Fibroblast of upper back skin (primary cell): Measurements from ENCODE around the gene BTF3L4.
"Not testable (repeated sequence)": the region's sequence is repeated elsewhere in the genome, so short reads cannot be mapped to it uniquely, and the experiment has no call there.

Source experiments
- DNase-seq: peaks from one replicate; pipeline ENCODE4 v3.0.0-alpha.2; 2013

The BTF3L4 gene

DNA sequence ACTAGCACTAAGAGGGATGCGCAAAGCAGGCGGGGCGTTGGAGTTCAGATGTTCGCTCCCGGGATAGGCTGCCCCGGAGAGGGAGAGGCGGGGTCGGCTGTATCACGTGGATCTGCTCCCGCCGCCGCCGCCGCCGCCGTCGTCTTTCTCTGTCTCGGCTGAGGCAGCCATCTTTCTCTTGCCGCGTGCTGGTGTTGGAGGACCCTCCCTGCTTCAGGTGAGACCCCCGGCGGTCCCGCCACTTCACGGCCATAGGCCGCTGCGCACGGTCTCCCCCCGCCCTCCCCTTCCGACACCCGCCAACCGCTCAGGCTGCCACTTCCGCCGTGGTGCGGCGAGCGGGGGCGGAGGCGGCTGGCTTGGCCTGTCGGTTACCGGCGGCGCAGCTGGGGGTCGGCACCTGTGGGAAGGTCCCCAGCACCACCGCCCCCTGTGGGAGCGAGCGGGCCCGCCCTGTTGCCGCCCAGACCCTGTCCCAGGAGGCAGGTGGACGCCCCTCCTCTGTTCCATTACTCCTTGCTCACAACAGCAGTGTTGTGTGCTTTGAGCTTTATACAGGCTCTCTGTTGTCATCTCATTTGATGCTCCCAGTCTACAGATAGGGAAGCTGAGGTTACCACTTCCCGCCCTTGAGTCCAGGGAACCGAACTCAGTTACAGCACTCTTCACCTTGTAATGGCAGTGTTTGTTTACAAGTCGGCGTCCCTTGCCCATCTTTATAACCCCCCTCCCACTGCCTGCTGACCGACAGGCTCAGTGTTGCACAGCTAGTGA, at the start of gene BTF3L4:
BTF3L4 (plus strand) TSS at position 133 of the 774 bp plus-strand sequence. CDS start 3,553 bp downstream, outside the sequence.
- DNase-seq: peak; percentile 94

GRCh38 chr1:52007215-52008002, 48.7 kb upstream of the BTF3L4 start:
- peak; percentile 53 for DNase-seq

DNA sequence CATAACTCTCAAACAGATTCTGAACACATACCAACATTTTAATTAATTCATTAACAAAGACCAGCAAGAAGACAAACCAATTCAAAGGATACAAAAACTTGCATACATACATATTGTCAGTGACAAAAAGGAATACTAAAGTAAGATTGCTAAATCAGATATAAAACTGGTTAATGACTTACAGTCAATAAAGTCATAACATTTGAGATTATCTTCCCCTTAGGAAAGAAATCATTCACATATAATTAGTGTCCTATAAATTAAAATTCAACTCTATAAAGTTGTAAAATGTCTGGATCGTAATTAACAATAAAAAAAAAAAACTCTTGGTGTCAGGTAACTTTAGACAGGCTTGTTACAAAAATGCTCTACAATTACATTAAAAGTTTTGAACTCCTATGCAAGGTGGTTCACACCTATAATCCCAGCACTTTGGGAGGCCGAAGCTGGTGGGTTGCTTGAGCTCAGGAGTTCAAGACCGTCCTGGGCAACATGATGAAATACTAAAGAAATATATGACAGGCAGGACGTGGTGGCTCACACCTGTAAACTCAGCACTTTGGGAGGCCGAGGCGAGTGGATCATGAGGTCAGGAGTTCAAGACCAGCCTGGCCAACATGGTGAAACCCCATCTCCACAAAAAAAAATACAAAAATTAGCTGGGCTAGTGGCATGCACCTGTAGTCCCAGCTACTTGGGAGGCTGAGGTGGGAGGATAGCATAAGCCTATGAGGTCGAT, 47.9 kb upstream of the BTF3L4 start:
- DNase-seq: no peak

- DNase-seq: no peak
These were observed 34.0 kb upstream of the BTF3L4 start for GRCh38 chr1:52022133-52022532.

DNA sequence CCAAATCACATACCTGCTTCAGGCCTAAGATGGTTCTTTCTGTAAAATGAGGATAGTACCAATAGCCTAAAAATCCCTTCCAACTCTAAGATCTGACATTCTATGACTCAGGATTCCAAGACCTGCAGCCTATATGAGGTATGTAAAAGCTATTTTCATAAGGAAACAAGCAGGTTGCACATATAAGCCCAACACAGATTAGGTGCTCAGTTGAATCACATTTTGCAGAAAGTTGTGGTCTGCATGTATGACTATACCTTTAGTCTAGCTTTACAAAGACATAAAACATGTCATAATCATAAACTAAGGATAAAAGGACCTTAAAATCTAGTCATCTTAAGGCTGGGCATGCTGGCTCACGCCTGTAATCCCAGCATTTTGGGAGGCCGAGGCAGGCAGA, 29.8 kb upstream of the BTF3L4 start:
- no peak for DNase-seq

DNA sequence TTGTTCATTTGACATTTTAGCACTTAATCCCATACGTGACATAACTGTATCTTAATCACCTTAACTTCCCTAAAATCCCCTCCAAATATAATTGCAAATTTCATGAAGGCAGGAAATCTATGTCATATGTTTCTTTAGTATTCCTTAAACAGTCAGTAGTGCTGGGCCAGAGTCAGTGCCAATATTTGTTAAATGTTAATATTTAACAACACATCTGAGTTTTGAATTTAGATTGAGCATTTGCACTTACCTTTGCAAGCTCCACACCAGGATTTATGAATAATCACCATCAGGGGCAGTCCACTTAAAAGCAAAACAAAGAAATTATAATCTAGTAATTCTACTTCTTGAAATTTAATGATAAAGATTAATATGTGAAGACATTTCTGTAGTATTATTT, 27.8 kb upstream of the BTF3L4 start:
- DNase-seq: no peak

DNA sequence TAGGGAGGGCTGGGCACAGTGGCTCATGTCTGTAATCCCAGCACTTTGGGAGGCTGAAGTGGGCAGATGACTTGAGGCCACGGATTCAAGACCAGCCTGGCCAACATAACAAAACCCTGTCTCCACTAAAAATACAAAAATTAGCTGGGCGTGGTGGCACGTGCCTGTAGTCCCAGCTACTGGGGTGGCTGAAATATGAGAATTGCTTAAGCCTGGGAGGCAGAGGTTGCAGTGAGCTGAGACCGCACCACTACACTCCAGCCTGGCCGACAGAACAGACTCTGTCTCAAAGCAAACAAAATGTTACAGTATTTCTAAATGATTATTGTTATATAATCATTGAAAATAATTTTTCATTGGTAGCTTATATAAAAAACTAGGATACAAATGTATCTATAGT, 27.3 kb upstream of the BTF3L4 start:
- not testable (repeated sequence) for DNase-seq

GRCh38 chr1:52032124-52032784, 23.8 kb upstream of the BTF3L4 start:
- DNase-seq: no peak

- DNase-seq: peak; percentile 22
These were observed 23.3 kb upstream of the BTF3L4 start for GRCh38 chr1:52032785-52033131.

GRCh38 chr1:52033190-52034049, 22.7 kb upstream of the BTF3L4 start, which contains the start of gene KTI12:
Gene KTI12 (minus strand): TSS chr1:52033810. CDS start chr1:52033761, 49 bp downstream.
- DNase-seq: peak; percentile 91

- DNase-seq: no peak
These were observed 22.1 kb upstream of the BTF3L4 start for GRCh38 chr1:52034050-52034384.

GRCh38 chr1:52037402-52037814, 18.7 kb upstream of the BTF3L4 start:
- DNase-seq: no peak

- DNase-seq: no peak
These were observed 18.2 kb upstream of the BTF3L4 start for GRCh38 chr1:52037909-52038308.

DNA sequence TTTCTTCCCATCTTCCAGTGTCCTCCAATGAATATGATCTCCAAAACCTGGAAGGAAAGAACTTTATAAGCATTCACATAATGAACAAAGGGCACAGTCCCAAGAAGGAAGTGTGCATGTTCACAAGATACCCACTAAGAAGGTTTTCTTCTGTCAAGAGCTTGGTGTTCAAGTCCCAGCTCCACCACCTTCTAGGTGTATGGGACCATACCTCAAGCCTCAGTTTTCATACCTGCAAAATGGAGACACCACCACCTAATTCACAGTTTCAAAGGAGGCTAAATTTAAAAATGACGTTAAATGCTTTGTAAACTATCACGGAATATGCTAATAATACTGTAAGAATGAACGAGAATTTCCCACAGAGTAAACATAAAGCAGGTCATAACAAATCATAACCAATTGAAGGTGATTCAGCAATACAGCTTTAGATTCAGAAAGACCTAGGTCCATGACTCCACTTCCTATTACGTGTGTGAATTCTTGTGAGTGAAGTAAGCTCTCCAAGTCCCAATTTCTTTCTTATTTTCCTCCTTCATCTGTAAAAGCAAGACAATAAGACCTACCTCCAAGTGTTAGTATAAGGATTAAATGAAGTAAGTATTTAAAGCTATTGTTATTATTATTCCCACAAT, 14.4 kb upstream of the BTF3L4 start:
- no peak for DNase-seq

GRCh38 chr1:52045236-52045635, 10.9 kb upstream of the BTF3L4 start:
- no peak for DNase-seq

DNA sequence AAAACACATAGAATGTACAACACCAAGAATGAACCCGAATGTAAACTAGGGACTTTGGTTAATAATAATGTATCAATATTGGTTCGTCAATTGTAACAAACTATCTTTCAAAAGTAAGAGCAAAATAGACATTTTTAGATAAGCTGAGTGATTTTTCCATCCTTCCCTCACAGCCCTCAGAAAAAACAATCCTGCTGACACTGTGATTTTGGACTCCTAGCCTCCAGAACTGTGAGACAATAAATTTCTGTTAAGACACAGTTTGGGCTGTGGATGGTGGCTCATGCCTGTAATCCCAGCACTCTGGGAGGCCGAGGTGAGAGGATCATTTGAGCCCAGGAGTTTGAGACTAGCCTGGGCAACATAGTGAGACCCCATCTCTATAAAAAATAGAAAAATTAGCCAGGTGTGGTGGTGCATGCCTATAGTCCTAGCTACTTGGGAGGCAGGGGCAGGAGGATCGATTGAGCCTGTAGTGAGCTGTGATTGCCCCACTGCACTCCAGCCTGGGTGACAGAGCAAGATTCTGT, 10.4 kb upstream of the BTF3L4 start:
- DNase-seq: not testable (repeated sequence)

GRCh38 chr1:52049337-52049736, 6.8 kb upstream of the BTF3L4 start:
- not testable (repeated sequence) for DNase-seq

- no peak for DNase-seq
These were observed 2.2 kb upstream of the BTF3L4 start for GRCh38 chr1:52053862-52054261.

DNA sequence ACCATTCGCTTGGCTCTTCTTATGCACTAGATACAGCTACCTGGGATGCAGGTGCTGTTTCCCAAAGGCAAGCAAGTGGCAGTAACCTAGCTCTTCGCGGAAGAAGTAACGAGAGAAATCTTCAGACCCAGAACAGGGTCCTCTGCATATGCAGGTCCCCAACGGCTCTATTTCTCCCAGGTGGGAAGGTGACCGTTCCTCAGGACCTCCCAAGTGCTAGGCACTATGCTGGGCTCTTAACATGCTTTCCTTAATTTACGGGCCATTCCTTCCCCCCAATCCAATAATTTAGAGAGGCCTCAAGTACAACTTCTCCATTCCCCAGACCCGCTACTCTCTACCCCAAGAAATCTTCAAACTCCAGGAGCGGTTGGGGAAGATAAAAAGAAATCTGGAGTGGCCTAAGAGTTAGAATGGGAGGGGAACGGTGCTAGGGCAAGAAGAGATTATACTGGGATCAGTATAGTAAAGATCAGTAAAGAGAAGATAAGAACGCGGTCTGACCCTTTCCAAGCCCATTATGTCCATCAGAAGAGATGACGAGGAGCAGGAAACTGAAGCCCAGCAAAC, 1.5 kb upstream of the BTF3L4 start:
- no peak for DNase-seq

DNA sequence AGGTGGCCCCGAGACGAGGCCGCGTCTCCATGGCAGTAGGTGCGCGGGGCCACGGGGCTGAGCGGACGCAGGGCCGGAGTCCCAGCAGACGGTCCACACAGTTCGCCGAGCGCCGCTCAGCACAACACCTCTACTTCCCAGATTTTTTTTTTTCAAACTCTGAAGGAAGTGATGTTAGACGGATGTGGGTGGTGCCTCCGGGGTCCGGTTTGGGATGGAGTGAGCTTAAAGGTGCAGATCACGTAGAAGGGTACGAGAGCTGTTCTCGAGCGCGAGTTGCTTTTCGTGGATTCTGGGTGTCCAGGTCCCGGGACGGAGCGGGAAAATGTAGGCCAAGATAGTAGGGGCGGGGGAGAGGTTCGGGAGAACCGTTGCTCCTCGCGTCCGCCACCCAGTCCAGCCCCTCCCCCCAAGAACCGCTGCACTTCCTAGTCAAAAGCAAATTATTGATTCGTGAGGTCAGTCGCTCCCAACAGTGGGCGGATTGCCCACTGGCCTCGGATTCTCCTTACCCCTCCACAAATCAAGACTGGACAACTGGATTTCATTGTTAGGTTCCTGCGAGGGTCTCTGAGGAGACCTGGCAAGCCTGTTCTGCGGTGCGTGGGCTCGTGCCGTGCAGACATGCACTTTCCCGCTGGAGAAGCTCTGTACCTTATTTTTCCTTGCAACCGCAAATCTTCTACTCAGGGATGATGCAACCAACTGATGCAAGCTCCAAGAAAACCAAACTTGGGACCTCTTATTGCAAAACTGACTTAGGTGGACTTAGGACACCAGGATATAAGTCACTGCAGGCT, 829 bp upstream of the BTF3L4 start, which contains the start of gene TXNDC12:
TXNDC12 (minus strand) TSS at position 126 of the 800 bp plus-strand sequence; CDS start at position 31, 95 bp downstream.
- peak; percentile 92 for DNase-seq
